ENCODE measurements around the gene PCBP3. TPM values are rescaled to one million over a fixed set of nuclear protein-coding genes. Genes with fewer than 3 reads are reported as not detected.

The PCBP3 gene
- total and polyA plus RNA-seq, 10 of the 15 experiments (the other 5 are each of a cell fraction or from before 2014, with no cell fraction given) = 0.09 to 1.3 (median 0.46) TPM; not detected in 3

DNA sequence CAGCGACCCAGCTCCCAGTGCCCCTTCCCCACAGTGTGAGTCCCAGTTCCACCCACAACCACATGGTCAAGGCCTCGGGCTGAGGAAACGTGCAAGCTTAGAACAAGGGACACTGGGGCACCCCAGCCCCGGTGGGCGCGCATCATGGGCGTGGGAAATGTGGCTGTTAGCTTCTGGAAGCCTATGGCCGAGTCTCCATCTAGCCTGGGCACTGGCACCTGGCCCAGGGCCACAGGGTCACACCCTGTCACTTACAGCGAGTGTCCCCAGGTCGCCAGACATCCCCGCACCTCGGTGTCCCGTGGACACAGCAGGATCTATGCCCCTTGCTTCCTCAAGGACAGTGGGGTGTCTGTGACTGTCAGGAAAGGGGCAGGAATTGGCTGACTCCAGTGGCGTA is 301.1 kb downstream of the PCBP3 start (continued):
- TF ChIP-seq, protein P1, sequence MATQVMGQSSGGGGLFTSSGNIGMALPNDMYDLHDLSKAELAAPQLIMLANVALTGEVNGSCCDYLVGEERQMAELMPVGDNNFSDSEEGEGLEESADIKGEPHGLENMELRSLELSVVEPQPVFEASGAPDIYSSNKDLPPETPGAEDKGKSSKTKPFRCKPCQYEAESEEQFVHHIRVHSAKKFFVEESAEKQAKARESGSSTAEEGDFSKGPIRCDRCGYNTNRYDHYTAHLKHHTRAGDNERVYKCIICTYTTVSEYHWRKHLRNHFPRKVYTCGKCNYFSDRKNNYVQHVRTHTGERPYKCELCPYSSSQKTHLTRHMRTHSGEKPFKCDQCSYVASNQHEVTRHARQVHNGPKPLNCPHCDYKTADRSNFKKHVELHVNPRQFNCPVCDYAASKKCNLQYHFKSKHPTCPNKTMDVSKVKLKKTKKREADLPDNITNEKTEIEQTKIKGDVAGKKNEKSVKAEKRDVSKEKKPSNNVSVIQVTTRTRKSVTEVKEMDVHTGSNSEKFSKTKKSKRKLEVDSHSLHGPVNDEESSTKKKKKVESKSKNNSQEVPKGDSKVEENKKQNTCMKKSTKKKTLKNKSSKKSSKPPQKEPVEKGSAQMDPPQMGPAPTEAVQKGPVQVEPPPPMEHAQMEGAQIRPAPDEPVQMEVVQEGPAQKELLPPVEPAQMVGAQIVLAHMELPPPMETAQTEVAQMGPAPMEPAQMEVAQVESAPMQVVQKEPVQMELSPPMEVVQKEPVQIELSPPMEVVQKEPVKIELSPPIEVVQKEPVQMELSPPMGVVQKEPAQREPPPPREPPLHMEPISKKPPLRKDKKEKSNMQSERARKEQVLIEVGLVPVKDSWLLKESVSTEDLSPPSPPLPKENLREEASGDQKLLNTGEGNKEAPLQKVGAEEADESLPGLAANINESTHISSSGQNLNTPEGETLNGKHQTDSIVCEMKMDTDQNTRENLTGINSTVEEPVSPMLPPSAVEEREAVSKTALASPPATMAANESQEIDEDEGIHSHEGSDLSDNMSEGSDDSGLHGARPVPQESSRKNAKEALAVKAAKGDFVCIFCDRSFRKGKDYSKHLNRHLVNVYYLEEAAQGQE (IDR thresholded peaks at IDR 0.05; ENCODE audit: low read depth, low read length) = no peak
- TF ChIP-seq SREBF1 (IDR thresholded peaks at IDR 0.05; ENCODE audit: low read length) = no peak
- no peak for TF ChIP-seq PML (IDR thresholded peaks at IDR 0.05; ENCODE audit: low read length)

DNA sequence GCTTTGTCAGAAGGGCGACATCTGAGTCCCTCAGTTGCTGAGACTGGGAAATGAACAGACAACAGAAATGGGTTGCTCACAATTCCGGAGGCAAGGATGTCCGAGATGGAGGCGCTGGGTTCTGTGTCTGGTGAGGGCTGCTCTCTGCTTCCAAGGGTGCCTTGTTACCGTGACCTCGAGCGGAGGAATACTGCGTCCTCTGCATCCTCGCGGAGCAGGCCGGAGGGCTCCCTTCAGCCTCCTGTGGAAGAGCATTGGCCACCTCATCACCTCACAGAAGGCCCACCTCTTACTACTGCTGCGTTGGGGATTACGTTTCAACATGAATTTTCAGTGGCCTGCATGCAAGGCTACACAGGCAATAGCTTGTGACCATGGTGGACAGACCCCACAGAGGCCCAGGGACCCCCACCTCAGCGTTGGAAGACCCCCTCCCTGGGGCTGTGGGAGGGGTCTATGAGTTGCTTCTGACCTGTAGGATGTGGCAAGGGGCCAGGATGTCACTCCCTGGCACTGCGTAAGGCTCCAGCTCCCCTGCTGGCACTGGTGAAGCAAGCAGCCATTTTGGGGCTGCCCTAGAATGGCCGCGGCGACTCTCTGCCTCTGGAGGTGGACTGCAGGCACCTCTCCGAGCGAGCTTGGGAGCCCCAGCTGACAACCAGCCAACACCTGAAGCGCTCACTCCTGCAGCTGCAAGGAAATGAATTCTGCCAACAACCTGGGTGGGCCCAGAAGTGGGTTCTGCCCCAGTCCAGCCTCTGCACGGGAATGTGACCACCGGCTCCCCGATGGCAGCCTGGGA is 301.7 kb downstream of the PCBP3 start:
- no peak for TF ChIP-seq ZNF207 (IDR thresholded peaks at IDR 0.05; ENCODE audit: borderline replicate concordance)
- TF ChIP-seq, protein P1 (IDR thresholded peaks at IDR 0.05; ENCODE audit: low read depth, low read length) = no peak
- RAD21 ChIA-PET (ENCODE audit: unreplicated experiment) = no interaction called here
- H3K4me2 ChIP-seq (ENCODE audit: control insufficient read depth, insufficient read depth) = no peak overlapping the region
- no TSS peak for BruUV-seq (replicated peaks)
- CTCF ChIA-PET = no interaction called here
- in situ Hi-C loops (cut with MboI) (no loop called here), intact Hi-C loops (cut with micrococcal nuclease; ENCODE audit: unreplicated experiment) (no loop called here)
- ATAC-seq = no peak
- no peak overlapping the region for H3K4me3 ChIP-seq
- DNase-seq (ENCODE audit: low read depth, low spot score) = no peak
- H3K4me1 ChIP-seq (ENCODE audit: control insufficient read depth, insufficient read depth, low read length) = no peaks in the 10 kb centered on the region
- H2AFZ ChIP-seq (ENCODE audit: control insufficient read depth, low read depth, low read length) = no peak overlapping the region
- no peak for FAIRE-seq
- POLR2A ChIA-PET = no interaction called here
- H3K27me3 ChIP-seq (replicated peaks in 1 of 2; ENCODE audit: control insufficient read depth in 2 of 2, insufficient read depth in 2 of 2, low read length in 1 of 2) = no peaks in the 10 kb centered on the region
- no peaks in the 10 kb centered on the region for H3K79me2 ChIP-seq (ENCODE audit: control insufficient read depth, insufficient read depth, low read length)
- SMC1A ChIA-PET (ENCODE audit: uncharacterized antibody, unreplicated experiment) = no interaction called here
- H3K27ac ChIP-seq (ENCODE audit: control insufficient read depth, insufficient read depth) = no peak overlapping the region
- no peaks in the 10 kb centered on the region for H4K20me1 ChIP-seq (ENCODE audit: control insufficient read depth, insufficient read depth)
- no peaks in the 10 kb centered on the region for H3K9me3 ChIP-seq (replicated peaks; ENCODE audit: control insufficient read depth, insufficient read depth, low read length)
- 59% methylated on average over 24 of the region's 24 CpGs for WGBS (ENCODE audit: insufficient coverage, insufficient replicate concordance, low lambda C conversion rate, missing lambda C conversion rate)
- H3K9ac ChIP-seq (ENCODE audit: control insufficient read depth, insufficient read depth, low read length) = no peak overlapping the region
- H3K36me3 ChIP-seq (ENCODE audit: control insufficient read depth in 2 of 2, insufficient read depth in 2 of 2, low read length in 1 of 2) = no peaks in the 10 kb centered on the region

Measured in GM12878 (cell line).